Islet precursor cell (in vitro differentiated cells): ENCODE data around the gene RIPOR2.
"Not testable (repeated sequence)": the region's sequence is repeated elsewhere in the genome, so short reads cannot be mapped to it uniquely, and the experiment has no call there.

Source experiments
- DNase-seq: peaks from one replicate; pipeline ENCODE4 v3.0.0-alpha.2; 2018

The RIPOR2 gene

GRCh38 chr6:24757611-24758010 is 178.1 kb downstream of the RIPOR2 start:
- DNase-seq: no peak

- DNase-seq: no peak
Observed at GRCh38 chr6:24755279-24755678, 180.5 kb downstream of the RIPOR2 start.

GRCh38 chr6:24754378-24754777 is 181.4 kb downstream of the RIPOR2 start:
- not testable (repeated sequence) for DNase-seq
